Measurements from ENCODE around the gene MID1. TPM values are rescaled to one million over a fixed set of nuclear protein-coding genes. Genes with fewer than 3 reads are reported as not detected.
A peak's percentile ranks its signal among the peaks of the same experiment; 100 is the strongest.

MID1 gene
- total RNA-seq, 1 donor from 2014 or later, result 0.18 TPM

- ChIA-PET POLR2A (no interaction called here), CTCF (no interaction called here)
- Mint-ChIP-seq H3K27me3 (no peaks in the 10 kb centered on the region), H3K27ac (no peak overlapping the region), H3K4me3 (no peak overlapping the region), H3K4me1 (peaks cover 11% of the 10 kb centered on the region), H3K36me3 (ENCODE audit: low read depth) (no peaks in the 10 kb centered on the region), H3K9me3 (no peaks in the 10 kb centered on the region)
- DNase-seq (no peak), ATAC-seq (ENCODE audit: low read depth) (no peak)
- no peak for TF ChIP-seq CTCF (IDR thresholded peaks at IDR 0.05)
- intact Hi-C loops (cut with micrococcal nuclease), result no loop called here
Measured at GRCh38 chrX:10486373-10486772, 134.0 kb downstream of the MID1 start.

GRCh38 chrX:10485326-10485725 is 135.1 kb downstream of the MID1 start:
- intact Hi-C loops (cut with micrococcal nuclease), result no loop called here
- H3K27ac Mint-ChIP-seq, result no peak overlapping the region
- no peak overlapping the region for H3K4me3 Mint-ChIP-seq
- no peaks in the 10 kb centered on the region for H3K27me3 Mint-ChIP-seq
- no peaks in the 10 kb centered on the region for H3K9me3 Mint-ChIP-seq
- CTCF ChIA-PET, result no interaction called here
- ATAC-seq (ENCODE audit: low read depth) (no peak), DNase-seq (no peak)
- H3K4me1 Mint-ChIP-seq, result peaks cover 11% of the 10 kb centered on the region
- POLR2A ChIA-PET, result no interaction called here
- no peak for TF ChIP-seq CTCF (IDR thresholded peaks at IDR 0.05)
- no peaks in the 10 kb centered on the region for H3K36me3 Mint-ChIP-seq (ENCODE audit: low read depth)

- no peak for TF ChIP-seq CTCF (IDR thresholded peaks at IDR 0.05)
- Mint-ChIP-seq H3K4me3 (no peak overlapping the region), H3K27me3 (no peaks in the 10 kb centered on the region), H3K27ac (no peak overlapping the region), H3K4me1 (peaks cover 11% of the 10 kb centered on the region), H3K36me3 (ENCODE audit: low read depth) (no peaks in the 10 kb centered on the region), H3K9me3 (no peaks in the 10 kb centered on the region)
- DNase-seq (no peak), ATAC-seq (ENCODE audit: low read depth) (no peak)
- intact Hi-C loops (cut with micrococcal nuclease), result loop anchor here (5.0 kb wide), 1 partner anchor 287 kb away; no protein-coding TSS in a partner anchor
- ChIA-PET CTCF (no interaction called here), POLR2A (no interaction called here)
Measured at GRCh38 chrX:10484683-10485247, 135.6 kb downstream of the MID1 start.

- Mint-ChIP-seq H3K4me1 (peaks cover 11% of the 10 kb centered on the region), H3K9me3 (no peaks in the 10 kb centered on the region), H3K36me3 (ENCODE audit: low read depth) (no peaks in the 10 kb centered on the region), H3K4me3 (no peak overlapping the region), H3K27ac (no peak overlapping the region), H3K27me3 (no peaks in the 10 kb centered on the region)
- ChIA-PET CTCF (no interaction called here), POLR2A (no interaction called here)
- no peak for TF ChIP-seq CTCF (IDR thresholded peaks at IDR 0.05)
- intact Hi-C loops (cut with micrococcal nuclease), result loop anchor here (5.0 kb wide), 1 partner anchor 286 kb away; no protein-coding TSS in a partner anchor
- DNase-seq, result no peak
- ATAC-seq (ENCODE audit: low read depth), result no peak
Measured at GRCh38 chrX:10483191-10483831, 137.1 kb downstream of the MID1 start.

GRCh38 chrX:10482708-10483107 is 137.7 kb downstream of the MID1 start:
- CTCF ChIA-PET, result no interaction called here
- Mint-ChIP-seq H3K27me3 (no peaks in the 10 kb centered on the region), H3K4me1 (peaks cover 11% of the 10 kb centered on the region), H3K36me3 (ENCODE audit: low read depth) (no peaks in the 10 kb centered on the region), H3K9me3 (no peaks in the 10 kb centered on the region), H3K4me3 (peak overlapping the region; percentile 73), H3K27ac (peak overlapping the region; percentile 78)
- ATAC-seq (ENCODE audit: low read depth) (no peak), DNase-seq (no peak)
- intact Hi-C loops (cut with micrococcal nuclease), result loop anchor here (5.0 kb wide), 1 partner anchor 285 kb away; no protein-coding TSS in a partner anchor
- TF ChIP-seq CTCF (IDR thresholded peaks at IDR 0.05), result no peak
- POLR2A ChIA-PET, result no interaction called here
